Endothelial cell (in vitro differentiated cells): Measurements from ENCODE around the gene ATR. TPM values are rescaled to one million over a fixed set of nuclear protein-coding genes. Genes with fewer than 3 reads are reported as not detected.
"Not testable (repeated sequence)": the region's sequence is repeated elsewhere in the genome, so short reads cannot be mapped to it uniquely, and the experiment has no call there.

Experiments
- DNase-seq: peaks from one replicate; pipeline ENCODE4 v3.0.0; 2021; ENCODE audit warnings: low spot score
- H3K27ac Mint-ChIP-seq: one replicate; pipeline ENCODE4 v1.8.0; 2021; ENCODE audit warnings: mixed read lengths, inconsistent platforms; ENCODE audit not compliant: unreplicated experiment
- H3K27me3 Mint-ChIP-seq: one replicate; pipeline ENCODE4 v1.8.0; 2021; ENCODE audit warnings: mild to moderate bottlenecking, moderate library complexity, mixed read lengths, inconsistent platforms; ENCODE audit not compliant: unreplicated experiment
- H3K36me3 Mint-ChIP-seq: one replicate; pipeline ENCODE4 v1.8.0; 2021; ENCODE audit warnings: mild to moderate bottlenecking, low read depth, mixed read lengths, inconsistent platforms; ENCODE audit not compliant: unreplicated experiment
- H3K4me1 Mint-ChIP-seq: one replicate; pipeline ENCODE4 v1.8.0; 2021; ENCODE audit warnings: mild to moderate bottlenecking, mixed read lengths, inconsistent platforms; ENCODE audit not compliant: unreplicated experiment
- H3K4me3 Mint-ChIP-seq: one replicate; pipeline ENCODE4 v1.8.0; 2021; ENCODE audit warnings: mild to moderate bottlenecking, mixed read lengths, inconsistent platforms; ENCODE audit not compliant: unreplicated experiment
- H3K9me3 Mint-ChIP-seq: one replicate; pipeline ENCODE4 v1.8.0; 2021; ENCODE audit warnings: mixed read lengths, inconsistent platforms; ENCODE audit not compliant: unreplicated experiment
- total RNA-seq: library from RNA; stranded (reverse); fragmentation: NEBNext Ultra II Directional; extraction: Animal tissue kit (Norgen Biotek cat#: 25700); gene quantifications from one replicate; pipeline ENCODE4 v1.2.1, GENCODE V29; 2021; ENCODE audit not compliant: unreplicated experiment
- TF ChIP-seq, protein P1 (sequence below): fragments of 200-600 bp; sonication (generic); IDR thresholded peaks from one replicate; pipeline ENCODE4 v1.5.0; 2021; ENCODE audit warnings: antibody characterized with exemption; ENCODE audit not compliant: unreplicated experiment

The ATR gene
- total RNA-seq, 1 donor from 2014 or later = 17.8 TPM

DNA sequence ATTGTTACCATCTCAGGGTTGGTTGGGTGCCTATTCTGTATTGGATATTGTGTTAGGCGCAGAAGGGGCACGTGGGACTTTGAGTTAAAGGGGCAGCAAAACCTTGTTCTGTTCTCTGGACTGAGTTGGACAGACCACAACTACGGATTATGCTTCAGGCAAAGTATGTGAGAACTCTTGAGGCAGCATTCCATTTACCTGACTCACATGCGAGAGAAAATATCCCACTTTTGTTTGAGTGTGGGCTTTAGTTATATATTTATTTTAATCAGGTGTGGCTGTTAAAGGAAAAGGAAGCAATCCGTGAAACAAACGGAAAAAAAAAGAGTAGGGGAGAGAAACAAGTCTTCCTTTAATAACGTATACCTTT is 17.0 kb upstream of the ATR start:
- Mint-ChIP-seq H3K4me1 (peaks cover 9% of the 10 kb centered on the region), H3K9me3 (no peaks in the 10 kb centered on the region), H3K27ac (peak overlapping the region; percentile 98), H3K4me3 (peak overlapping the region; percentile 97), H3K36me3 (no peaks in the 10 kb centered on the region), H3K27me3 (peaks cover 2% of the 10 kb centered on the region)
- DNase-seq = no peak
- TF ChIP-seq, protein P1, sequence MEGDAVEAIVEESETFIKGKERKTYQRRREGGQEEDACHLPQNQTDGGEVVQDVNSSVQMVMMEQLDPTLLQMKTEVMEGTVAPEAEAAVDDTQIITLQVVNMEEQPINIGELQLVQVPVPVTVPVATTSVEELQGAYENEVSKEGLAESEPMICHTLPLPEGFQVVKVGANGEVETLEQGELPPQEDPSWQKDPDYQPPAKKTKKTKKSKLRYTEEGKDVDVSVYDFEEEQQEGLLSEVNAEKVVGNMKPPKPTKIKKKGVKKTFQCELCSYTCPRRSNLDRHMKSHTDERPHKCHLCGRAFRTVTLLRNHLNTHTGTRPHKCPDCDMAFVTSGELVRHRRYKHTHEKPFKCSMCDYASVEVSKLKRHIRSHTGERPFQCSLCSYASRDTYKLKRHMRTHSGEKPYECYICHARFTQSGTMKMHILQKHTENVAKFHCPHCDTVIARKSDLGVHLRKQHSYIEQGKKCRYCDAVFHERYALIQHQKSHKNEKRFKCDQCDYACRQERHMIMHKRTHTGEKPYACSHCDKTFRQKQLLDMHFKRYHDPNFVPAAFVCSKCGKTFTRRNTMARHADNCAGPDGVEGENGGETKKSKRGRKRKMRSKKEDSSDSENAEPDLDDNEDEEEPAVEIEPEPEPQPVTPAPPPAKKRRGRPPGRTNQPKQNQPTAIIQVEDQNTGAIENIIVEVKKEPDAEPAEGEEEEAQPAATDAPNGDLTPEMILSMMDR = no peak

DNA sequence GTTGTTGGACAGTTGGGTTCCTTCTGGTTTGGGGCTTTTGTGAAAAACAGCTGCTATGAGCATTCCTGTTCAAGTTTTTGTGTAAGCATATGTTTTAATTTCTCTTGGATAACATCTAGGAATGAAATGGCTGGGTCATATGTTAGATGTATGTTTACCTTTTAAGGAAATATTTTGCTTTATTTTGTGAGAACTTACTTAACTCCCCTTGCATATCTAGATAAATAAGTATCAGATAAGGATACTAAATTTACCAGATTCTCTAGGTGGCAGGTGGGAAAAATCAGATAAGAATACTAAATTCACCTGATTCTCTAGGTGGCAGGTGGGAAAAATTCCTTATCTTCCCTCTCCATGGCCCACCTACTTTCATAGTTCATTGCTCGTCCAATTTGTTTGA is 16.6 kb upstream of the ATR start:
- Mint-ChIP-seq H3K27ac (no peak overlapping the region), H3K36me3 (no peaks in the 10 kb centered on the region), H3K4me3 (peak overlapping the region; percentile 97), H3K9me3 (no peaks in the 10 kb centered on the region), H3K4me1 (peaks cover 9% of the 10 kb centered on the region), H3K27me3 (peaks cover 2% of the 10 kb centered on the region)
- TF ChIP-seq, protein P1 = no peak
- DNase-seq = no peak

DNA sequence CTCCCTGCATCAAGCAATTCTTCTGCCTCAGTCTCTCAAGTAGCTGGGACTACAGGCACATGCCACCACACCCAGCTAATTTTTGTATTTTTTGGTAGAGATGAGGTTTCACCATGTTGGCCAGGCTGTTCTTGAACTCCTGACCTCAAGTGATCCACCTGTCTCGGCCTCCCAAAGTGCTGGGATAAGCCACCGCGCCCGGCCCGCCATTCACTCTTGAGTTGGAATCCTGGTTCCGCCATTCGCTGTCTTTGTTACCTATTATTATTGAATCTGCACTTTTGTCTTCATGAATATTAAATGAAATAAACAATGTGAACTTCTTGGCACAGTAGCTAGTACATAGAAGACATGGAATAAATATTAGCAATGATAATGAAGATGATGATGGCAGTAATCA is 13.7 kb upstream of the ATR start:
- not testable (repeated sequence) for H3K27me3 Mint-ChIP-seq, H3K4me1 Mint-ChIP-seq, H3K27ac Mint-ChIP-seq, H3K4me3 Mint-ChIP-seq, H3K9me3 Mint-ChIP-seq, DNase-seq, H3K36me3 Mint-ChIP-seq

DNA sequence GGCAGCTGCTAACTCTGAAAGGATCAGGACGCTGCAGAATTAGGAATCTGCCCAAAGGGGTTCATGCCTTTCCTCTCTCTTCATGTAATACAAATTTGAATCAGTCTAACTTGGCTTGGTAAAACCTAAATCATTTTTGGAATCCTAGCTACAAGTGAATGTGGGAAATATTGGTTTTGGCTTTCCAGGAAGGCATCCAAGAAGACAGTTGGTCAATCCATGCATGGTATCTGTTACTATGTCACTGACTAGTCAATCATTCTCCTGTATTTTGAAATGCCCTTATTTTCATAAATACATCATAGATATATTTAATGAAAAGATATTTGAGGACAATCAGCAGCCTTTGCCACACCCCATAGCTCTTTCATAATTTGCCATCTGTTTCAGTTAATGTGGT is 10.2 kb upstream of the ATR start:
- Mint-ChIP-seq H3K9me3 (no peaks in the 10 kb centered on the region), H3K4me1 (no peaks in the 10 kb centered on the region), H3K27me3 (peaks cover 5% of the 10 kb centered on the region), H3K27ac (no peak overlapping the region), H3K4me3 (no peak overlapping the region), H3K36me3 (no peaks in the 10 kb centered on the region)
- TF ChIP-seq, protein P1 = no peak
- no peak for DNase-seq

DNA sequence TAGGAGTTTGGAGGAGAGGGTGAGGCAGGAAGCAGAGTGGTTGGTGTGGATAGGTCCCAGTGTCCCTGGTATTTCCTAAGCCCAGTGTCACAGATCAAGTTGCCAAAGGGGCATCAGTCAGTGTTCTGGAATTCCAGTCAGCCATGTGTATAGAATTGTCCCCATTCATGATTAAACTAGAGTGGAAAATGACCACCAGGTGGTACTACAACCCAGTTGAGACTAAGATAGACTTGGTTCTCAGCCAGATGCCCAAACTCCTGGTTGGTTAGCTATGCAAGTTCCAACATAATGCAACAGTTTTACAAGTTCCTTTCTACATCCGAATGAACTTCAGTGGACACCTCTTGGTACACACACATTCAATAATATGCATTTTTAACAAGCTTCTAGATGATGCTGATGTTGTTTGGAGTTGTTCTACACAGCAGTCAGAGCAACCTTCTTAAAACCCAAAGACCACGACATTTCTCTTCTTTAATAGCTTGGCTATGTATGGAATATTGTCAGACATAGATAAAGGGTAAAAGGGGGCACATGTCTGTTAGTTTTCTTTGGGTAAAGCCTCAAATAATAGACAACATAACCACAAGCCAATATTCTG is 8.4 kb upstream of the ATR start:
- no peaks in the 10 kb centered on the region for H3K36me3 Mint-ChIP-seq
- H3K4me3 Mint-ChIP-seq = no peak overlapping the region
- TF ChIP-seq, protein P1 = peak; percentile 68
- DNase-seq = peak; percentile 53
- H3K27ac Mint-ChIP-seq = no peak overlapping the region
- H3K9me3 Mint-ChIP-seq = no peaks in the 10 kb centered on the region
- H3K27me3 Mint-ChIP-seq = peaks cover 5% of the 10 kb centered on the region
- no peaks in the 10 kb centered on the region for H3K4me1 Mint-ChIP-seq

DNA sequence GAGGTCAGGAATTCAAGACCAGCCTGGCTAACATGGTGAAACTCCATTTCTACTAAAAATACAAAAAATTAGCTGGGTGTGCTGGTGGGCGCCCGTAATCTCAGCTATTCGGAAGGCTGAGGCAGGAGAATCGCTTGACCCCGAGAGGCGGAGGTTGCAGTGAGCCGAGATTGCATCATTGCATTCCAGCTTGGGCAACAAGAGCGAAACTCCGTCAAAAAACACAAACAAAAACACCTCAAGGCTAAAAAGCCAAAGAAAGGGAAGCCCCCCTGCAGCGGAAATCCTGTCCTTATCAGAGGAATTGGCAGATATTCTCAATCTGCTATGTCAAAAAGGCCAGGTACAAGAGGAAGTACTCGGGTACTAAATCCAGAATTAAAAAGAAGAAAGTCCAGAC is 2.5 kb upstream of the ATR start:
- H3K4me3 Mint-ChIP-seq, H3K36me3 Mint-ChIP-seq, H3K27ac Mint-ChIP-seq, H3K27me3 Mint-ChIP-seq, DNase-seq, H3K9me3 Mint-ChIP-seq: not testable (repeated sequence)
- H3K4me1 Mint-ChIP-seq = peaks cover 18% of the 10 kb centered on the region
